Endometrium (tissue), 2 donors: ENCODE data around the gene VGLL2.

Source experiments
- FAIRE-seq: peaks from 2 replicates; lab custom pipeline; 2012; peaks lifted over from hg19 to GRCh38; lab: Jason Lieb, UNC
- donor health status: control.
- donor health status: control.

VGLL2 gene

DNA sequence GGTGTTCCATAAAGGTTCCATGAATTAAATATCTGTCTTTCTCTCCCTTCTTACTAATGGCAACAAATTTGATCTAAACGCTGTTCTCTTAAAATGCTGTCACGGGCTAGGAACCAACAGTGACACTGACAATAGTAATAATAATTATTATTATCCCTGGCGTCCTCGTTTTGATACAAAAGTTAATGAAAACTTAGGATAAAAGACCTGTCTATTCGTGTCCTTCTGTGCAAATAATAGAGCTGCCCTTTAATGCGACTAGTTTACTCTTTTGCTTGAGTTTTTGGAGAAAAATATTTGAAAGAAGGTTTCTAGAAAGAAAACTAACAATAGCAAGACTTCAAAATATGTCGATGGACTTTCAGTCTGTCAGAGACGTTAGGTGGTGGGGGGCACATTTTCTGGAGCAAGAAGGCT, 4.3 kb downstream of the VGLL2 start:
- FAIRE-seq: no peak

- no peak for FAIRE-seq
Observed at GRCh38 chr6:117270055-117270842, 4.9 kb downstream of the VGLL2 start.

DNA sequence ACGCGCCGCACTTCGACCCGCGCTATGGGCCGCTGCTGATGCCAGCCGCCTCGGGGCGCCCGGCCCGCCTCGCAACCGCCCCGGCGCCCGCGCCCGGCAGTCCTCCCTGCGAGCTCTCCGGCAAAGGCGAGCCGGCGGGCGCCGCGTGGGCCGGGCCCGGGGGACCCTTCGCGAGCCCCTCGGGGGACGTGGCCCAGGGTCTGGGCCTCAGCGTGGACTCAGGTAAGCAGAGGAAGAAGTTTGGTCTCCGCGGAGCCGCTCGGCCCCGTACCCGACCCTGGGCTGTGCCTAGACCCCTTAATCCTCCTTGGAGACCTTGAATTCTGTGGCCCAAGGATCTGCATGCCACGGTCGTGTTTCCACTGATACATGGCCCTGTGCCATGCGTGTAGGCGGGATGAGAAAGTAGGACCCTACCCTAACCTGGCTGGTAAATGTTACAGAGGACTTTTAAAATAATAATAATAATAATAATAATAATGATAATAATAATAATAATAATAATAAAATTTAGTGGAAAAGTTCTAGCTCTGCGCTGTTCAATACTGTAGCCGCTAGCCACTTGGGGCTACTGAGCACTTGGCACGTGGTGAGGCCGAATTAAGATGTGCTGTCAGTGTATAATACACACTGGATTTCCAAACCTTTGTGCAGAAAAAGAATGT, 5.6 kb downstream of the VGLL2 start:
- no peak for FAIRE-seq

DNA sequence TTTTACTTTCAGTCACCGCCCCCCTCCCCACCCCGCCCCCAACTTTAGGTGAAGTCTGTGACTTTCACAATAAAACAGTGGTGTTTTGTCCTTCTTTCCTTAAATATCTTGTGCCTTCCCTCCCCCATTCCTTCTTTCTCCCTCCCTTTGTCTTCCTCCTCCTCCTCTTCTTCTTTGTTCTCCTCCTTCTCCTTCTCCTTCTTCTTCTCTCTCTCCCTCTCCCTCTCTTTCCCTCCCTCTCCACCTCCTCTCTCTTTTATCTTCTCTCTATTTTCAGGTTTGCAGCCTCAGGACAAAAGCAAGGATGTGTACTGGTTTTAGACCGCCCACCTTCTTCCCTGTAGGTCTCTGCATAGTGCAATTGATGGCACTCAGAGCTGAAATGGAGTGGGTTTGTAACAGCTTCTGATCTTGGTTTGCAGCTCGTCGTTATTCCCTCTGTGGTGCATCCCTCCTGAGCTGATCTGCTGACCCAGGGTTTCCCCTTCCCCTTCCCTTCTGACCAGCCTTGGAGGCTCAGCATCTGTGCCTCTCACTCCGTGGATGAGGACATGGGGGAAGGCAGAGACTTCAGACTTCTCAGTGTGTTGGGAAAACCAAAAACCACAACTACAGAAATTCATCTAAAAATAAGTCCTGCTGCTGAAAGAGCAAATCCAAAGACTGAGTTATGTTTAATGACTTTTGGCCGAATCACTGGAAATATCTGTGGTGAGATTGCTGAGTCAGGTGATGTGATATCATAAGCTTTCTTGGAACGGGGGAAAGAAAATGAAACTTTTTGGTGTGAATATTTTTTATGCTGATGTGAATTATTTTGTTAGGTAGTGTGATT, 6.9 kb downstream of the VGLL2 start:
- no peak for FAIRE-seq

DNA sequence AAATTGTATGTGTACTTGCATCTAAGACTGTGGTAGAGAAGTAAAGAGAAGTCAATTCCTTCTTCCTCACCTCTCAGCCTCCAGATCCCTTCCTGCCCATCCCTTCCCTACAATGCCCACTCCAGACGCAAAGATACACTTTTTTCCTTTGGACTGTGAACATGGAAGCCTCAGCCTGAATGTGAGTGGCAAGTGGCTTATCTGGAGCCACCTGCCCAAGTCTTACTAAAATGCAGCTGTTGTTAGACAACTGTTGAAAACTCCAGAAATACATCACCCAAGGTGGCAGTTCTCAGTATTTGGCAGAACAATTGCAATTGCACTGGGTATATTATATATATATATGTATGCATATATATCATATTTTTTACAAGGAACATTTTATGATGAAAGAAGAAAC, 7.5 kb downstream of the VGLL2 start:
- no peak for FAIRE-seq

DNA sequence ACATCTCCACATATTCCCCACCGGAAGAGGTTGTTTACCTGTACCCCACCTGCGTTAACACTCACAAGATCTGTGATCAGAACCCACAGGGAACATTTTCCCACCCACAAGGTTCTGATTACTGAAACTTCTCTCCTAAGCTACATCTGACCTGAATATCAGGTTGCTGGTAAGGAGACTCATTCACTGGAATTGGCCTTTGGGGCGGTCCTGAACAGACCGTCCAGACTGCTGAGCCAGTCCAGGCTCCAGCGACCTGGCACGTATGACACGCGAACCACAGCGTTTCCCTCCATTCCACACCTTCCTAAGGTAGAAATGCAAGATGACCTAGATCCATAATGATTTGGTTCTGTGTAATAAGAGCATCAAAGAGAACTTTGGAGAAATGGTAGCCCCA, 9.8 kb downstream of the VGLL2 start:
- FAIRE-seq: no peak

DNA sequence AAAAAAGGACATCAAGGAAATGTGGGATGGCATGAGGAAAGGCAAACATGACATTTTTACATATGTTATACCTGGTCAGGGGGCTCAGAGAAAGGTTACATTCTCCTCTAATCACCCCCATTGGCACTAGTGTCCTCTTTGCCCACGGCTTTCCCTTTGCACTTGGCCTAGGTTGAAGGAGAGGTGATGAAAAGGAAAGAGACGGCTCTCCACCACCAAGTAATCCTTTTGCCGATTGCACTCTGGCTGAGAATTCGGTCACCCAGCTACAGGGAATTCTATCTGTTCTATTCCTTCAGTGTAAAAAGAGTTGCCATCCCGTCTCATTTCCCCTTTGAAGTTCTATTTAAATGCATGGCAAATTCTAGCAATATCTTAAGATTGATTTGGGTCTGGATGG, 10.4 kb downstream of the VGLL2 start:
- FAIRE-seq: no peak

DNA sequence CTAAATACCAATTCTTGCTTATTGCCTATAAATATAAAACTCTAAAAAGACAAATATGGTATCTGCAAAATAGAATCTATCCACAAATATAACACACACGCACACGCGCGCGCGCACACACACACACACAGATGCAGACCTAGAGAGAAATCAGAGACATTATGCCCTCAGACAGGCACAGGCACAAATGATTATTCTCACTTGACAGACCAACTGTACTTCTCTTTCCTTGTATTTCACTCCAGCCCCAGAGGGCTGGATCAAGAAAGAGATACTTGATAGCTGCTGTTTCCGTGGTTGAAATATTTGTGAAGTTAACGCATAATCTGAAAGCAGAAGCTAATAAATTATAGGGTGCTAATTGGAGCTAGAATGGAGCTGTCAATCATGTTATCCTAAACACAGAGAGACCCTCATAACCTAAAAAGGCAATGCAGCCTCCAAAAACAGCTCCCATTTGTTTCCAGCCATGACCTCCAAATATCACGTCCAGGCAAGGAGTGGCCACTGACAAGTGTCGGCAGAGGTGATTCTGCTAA, 11.5 kb downstream of the VGLL2 start:
- no peak for FAIRE-seq

GRCh38 chr6:117280922-117281321, 15.6 kb downstream of the VGLL2 start:
- FAIRE-seq: no peak

GRCh38 chr6:117288083-117288715, 22.8 kb downstream of the VGLL2 start:
- no peak for FAIRE-seq

GRCh38 chr6:117290173-117290846, 25.0 kb downstream of the VGLL2 start:
- no peak for FAIRE-seq

DNA sequence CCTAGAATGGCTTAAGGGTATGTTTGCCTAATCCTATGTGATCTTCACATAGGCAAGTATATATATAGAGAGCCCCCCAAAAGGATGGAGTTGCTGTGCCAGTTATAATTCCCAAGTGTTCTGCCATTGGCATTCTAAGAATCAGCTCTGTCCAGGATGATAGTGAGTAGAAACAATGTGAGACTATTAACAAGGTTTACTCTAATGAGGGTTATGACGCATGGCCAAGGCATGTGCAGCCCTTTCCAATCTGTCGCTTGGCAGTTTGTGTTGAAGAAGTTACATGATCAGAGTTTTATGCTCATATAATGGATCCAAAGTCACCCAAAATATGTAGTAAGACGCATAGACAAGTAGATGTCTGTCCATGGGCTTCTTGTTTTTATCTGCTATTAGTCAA, 33.6 kb downstream of the VGLL2 start:
- no peak for FAIRE-seq

- FAIRE-seq: no peak
Observed at GRCh38 chr6:117303323-117303722, 38.0 kb downstream of the VGLL2 start.

DNA sequence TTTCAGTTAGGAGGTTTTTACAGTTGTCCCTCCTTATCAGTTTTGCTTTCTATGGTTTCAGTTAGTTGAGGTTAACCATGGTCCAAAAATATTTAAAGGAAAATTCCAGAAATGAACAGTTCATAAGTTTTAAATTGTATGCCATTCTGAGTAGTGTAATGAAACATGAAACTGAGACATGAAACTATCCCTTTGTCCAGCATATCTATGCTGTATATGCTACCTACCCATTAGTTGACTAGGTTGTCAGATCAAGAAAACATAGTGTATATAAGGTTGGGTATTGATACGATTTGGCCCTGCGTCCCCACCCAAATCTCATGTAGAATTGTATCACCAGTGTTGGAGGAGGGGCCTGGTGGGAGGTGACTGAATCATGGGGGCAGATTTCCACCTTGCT, 39.1 kb downstream of the VGLL2 start:
- no peak for FAIRE-seq

GRCh38 chr6:117306227-117306790, 41.0 kb downstream of the VGLL2 start:
- FAIRE-seq: no peak

DNA sequence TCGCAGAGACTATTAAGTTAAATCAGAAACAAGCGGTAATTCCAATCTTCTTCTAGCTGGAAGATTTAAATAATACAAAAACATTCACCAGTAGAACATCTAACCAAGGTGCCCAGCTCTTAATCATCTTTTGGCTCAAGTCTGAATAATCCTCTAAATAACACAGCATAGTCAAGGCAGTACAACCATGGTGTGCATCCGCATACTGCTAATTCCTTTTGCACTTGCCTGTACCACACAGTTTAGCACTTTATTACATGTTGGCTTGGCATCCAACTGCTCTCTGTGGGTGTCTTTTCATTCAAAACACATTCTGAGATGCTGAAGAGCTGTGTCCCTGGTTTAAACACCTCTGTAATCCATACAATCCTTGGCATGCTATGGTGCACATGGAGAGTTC, 42.3 kb downstream of the VGLL2 start:
- no peak for FAIRE-seq

- no peak for FAIRE-seq
Observed at GRCh38 chr6:117309069-117309468, 43.7 kb downstream of the VGLL2 start.

- FAIRE-seq: no peak
Observed at GRCh38 chr6:117309611-117310010, 44.3 kb downstream of the VGLL2 start.

DNA sequence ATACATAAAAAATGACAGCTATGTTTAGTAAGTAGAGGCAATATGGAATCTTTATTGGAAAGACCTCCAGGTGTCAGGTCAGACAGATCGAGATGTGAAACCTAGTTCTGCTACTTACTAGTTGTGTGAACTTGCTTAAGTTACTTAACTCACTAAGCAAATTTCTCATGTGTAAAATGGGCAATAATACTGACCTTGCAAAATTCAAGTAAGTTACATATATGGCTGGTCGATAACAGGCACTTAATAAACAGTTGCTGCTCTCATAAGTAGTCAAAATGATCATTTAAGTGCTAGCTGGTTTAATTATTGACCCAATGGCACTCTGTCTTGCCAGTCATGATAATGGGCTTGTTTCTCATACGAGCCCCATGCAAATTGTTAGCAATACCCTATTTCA, 46.0 kb downstream of the VGLL2 start:
- no peak for FAIRE-seq

GRCh38 chr6:117311726-117312125, 46.4 kb downstream of the VGLL2 start:
- FAIRE-seq: no peak

GRCh38 chr6:117317261-117317660, 51.9 kb downstream of the VGLL2 start:
- no peak for FAIRE-seq
